B cell (primary cell): ENCODE results near the gene PCMTD2. TPM values are rescaled to one million over a fixed set of nuclear protein-coding genes. Genes with fewer than 3 reads are reported as not detected.
A peak's percentile ranks its signal among the peaks of the same experiment; 100 is the strongest.

Experiments
- ATAC-seq: fragments of 200-7000 bp; cut with Tn5 transposase; one replicate; pipeline ENCODE4 v1.10.0; 2021; ENCODE audit warnings: low read depth, mild to moderate bottlenecking, moderate number of reproducible peaks, moderate library complexity
- CTCF ChIA-PET: fragments of 350-600 bp; sonication (Branson Sonifier 250); formaldehyde crosslinking; loops from one replicate; lab custom pipeline; 2021; ENCODE audit warnings: antibody characterized with exemption, inconsistent platforms; lab: Charles Lee
- POLR2A ChIA-PET: fragments of 350-600 bp; sonication (Branson Sonifier 250); formaldehyde crosslinking; loops from one replicate; lab custom pipeline; 2021; ENCODE audit warnings: antibody characterized with exemption; lab: Charles Lee
- DNase-seq: peaks from one replicate; pipeline ENCODE4 v3.0.0; 2013
- H2AFZ ChIP-seq: 2 replicates; pipeline ENCODE4 v1.6.1; 2012; ENCODE audit warnings: mild to moderate bottlenecking, low read depth, low read length; ENCODE audit not compliant: insufficient read depth, poor library complexity, severe bottlenecking
- H3K27ac ChIP-seq, 2 donors: 1 replicate in 1 of 2; 2 replicates in 1 of 2; pipeline ENCODE4 v1.5.1; 2012 to 2013; ENCODE audit warnings: low read length in 2 of 2, mild to moderate bottlenecking in 2 of 2, moderate library complexity in 1 of 2
- H3K27me3 ChIP-seq, 4 experiments: fragments of 200-600 bp in 1 of 4; sonication (generic) in 1 of 4; replicated peaks in 1 of 4; 1 replicate in 2 of 4; 2 replicates in 2 of 4; pipeline versions ENCODE4 v1.6.1 to v1.7.0; 2013 to 2016; ENCODE audit warnings: low read length in 3 of 4, mild to moderate bottlenecking in 2 of 4, mixed read lengths in 1 of 4, moderate library complexity in 1 of 4; ENCODE audit not compliant: insufficient read depth in 4 of 4, control insufficient read depth in 3 of 4; ENCODE audit errors: control extremely low read depth in 1 of 4
- H3K36me3 ChIP-seq, 2 experiments: replicated peaks in 1 of 2; 1 replicate in 1 of 2; 2 replicates in 1 of 2; pipeline versions ENCODE4 v1.6.1 to v1.7.1; 2013; ENCODE audit warnings: low read length in 1 of 2; ENCODE audit not compliant: insufficient read depth in 2 of 2, control insufficient read depth in 1 of 2; ENCODE audit errors: control extremely low read depth in 1 of 2, extremely low read depth in 1 of 2
- H3K4me1 ChIP-seq, 2 donors: fragments of 200-600 bp in 1 of 2; sonication (generic) in 1 of 2; 1 replicate in 1 of 2; 2 replicates in 1 of 2; pipeline versions ENCODE4 v1.5.1 to v1.6.1; 2013 to 2017; ENCODE audit warnings: low read length in 2 of 2; ENCODE audit not compliant: control insufficient read depth in 2 of 2, insufficient read depth in 2 of 2
- H3K4me2 ChIP-seq: replicated peaks from 2 replicates; pipeline ENCODE3; 2012; ENCODE audit warnings: mild to moderate bottlenecking, low read depth, low read length; ENCODE audit not compliant: poor library complexity, severe bottlenecking
- H3K4me3 ChIP-seq, 5 experiments: fragments of 200-600 bp in 1 of 5; sonication (generic) in 1 of 5; 1 replicate in 3 of 5; 2 replicates in 2 of 5; pipeline versions ENCODE4 v1.5.1 to v1.7.0; 2011 to 2016; ENCODE audit warnings: low read length in 4 of 5, mild to moderate bottlenecking in 4 of 5, low read depth in 2 of 5, control low read depth in 1 of 5, moderate library complexity in 1 of 5; ENCODE audit not compliant: insufficient read depth in 1 of 5; ENCODE audit errors: control extremely low read depth in 1 of 5, extremely low read depth in 1 of 5
- H3K79me2 ChIP-seq: fragments of 200-600 bp; sonication (generic); one replicate; pipeline ENCODE4 v1.6.0; 2016; ENCODE audit warnings: low read length; ENCODE audit not compliant: control insufficient read depth, insufficient read depth
- H3K9ac ChIP-seq: fragments of 200-600 bp; sonication (generic); 2 replicates; pipeline ENCODE4 v1.6.1; 2017; ENCODE audit warnings: mild to moderate bottlenecking, low read length, moderate library complexity
- H3K9me3 ChIP-seq, 3 donors: one replicate each; pipeline versions ENCODE4 v1.6.1 to v1.7.1; 2013; ENCODE audit warnings: low read length in 2 of 3; ENCODE audit not compliant: control insufficient read depth in 2 of 3, insufficient read depth in 1 of 3; ENCODE audit errors: control extremely low read depth in 1 of 3
- H4K20me1 ChIP-seq: 2 replicates; pipeline ENCODE4 v1.6.0; 2012; ENCODE audit warnings: mild to moderate bottlenecking, low read length; ENCODE audit not compliant: insufficient read depth, control insufficient read depth, poor library complexity, severe bottlenecking
- H3K27ac Mint-ChIP-seq: one replicate; pipeline ENCODE4 v1.8.0; 2021; ENCODE audit warnings: mixed read lengths
- H3K27me3 Mint-ChIP-seq: one replicate; pipeline ENCODE4 v1.8.0; 2021; ENCODE audit warnings: mixed read lengths
- H3K4me1 Mint-ChIP-seq: one replicate; pipeline ENCODE4 v1.8.0; 2021; ENCODE audit warnings: mixed read lengths
- H3K4me3 Mint-ChIP-seq: one replicate; pipeline ENCODE4 v1.8.0; 2021; ENCODE audit warnings: mixed read lengths
- H3K9me3 Mint-ChIP-seq: one replicate; pipeline ENCODE4 v1.8.0; 2022; ENCODE audit warnings: mixed read lengths; ENCODE audit not compliant: insufficient read depth
- EZH2 ChIP-seq: IDR thresholded peaks from 2 replicates; pipeline ENCODE4 v1.6.1; 2012; ENCODE audit warnings: borderline replicate concordance, low read depth, mild to moderate bottlenecking, moderate library complexity, low read length; ENCODE audit not compliant: insufficient read depth, poor library complexity, severe bottlenecking
- WGBS: methylation state at CpG from one replicate; pipeline ENCODE4 v1.1.5; 2013; ENCODE audit warnings: missing lambda C conversion rate; ENCODE audit not compliant: insufficient coverage; 5-methylcytosine and 5-hydroxymethylcytosine counted together
- intact Hi-C: fragments of 100-400 bp; cut with micrococcal nuclease; formaldehyde crosslinking; loops from one replicate; pipeline ENCODE4 v1.10.0; 2022
- polyA plus RNA-seq: library from polyadenylated mRNA; depleted of rRNA; stranded (reverse); fragments of >200 nt; gene quantifications from 2 replicates; pipeline ENCODE4 v1.2.3, GENCODE V29; 2012
- total RNA-seq, 2 donors: library from RNA; stranded (reverse); fragments of 120-200 nt in 1 of 2; gene quantifications; 1 replicate in 1 of 2; 2 replicates in 1 of 2; pipeline versions ENCODE4 v1.2.3 to v1.2.4, GENCODE V29; 2013 to 2022
- TF ChIP-seq, protein P1 (sequence below): fragments of 200-600 bp; IDR thresholded peaks from one replicate; pipeline ENCODE4 v1.8.0; 2022; ENCODE audit warnings: antibody characterized with exemption, mild to moderate bottlenecking

The PCMTD2 gene
- total and polyA plus RNA-seq, 2 donors (not counting 1 experiment from before 2014, with no cell fraction given): 39.8 to 131 TPM

DNA sequence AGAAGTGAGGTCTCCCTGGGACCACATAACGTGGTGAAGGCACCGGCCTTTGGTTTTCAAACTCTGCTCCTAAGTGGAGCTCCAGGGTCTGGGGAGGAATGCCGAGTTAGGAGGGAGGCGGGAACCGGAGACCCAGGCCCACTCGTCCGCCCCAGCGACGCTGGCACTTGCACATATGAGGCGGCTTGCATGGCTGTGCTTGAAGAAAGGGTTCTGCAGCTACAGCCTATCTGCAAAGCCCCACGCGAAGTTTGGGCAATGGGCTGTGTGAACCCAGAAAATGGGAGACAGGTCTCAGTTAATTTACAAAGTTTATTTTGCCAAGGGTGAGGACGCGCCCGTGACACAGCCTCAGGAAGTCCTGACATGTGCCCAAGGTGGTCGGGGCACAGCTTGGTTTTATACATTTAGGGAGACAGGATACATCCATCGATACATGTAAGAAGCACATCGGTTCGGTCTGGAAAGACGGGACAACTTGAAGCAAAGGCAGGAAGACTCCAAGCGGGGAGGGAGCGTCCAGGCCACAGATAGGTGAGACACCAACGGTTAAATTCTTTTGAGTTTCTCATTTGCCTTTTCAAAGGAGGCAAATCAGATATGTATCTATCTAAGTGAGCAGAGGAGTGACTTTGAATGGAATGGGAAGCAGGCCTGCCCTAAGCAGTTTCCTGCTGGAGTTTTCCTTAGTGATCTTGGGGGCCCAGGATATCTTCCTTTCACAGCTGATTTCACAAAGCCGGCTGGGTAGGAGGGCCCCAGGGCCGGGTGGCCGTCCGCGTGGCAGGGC lies 782 bp upstream of the PCMTD2 start:
- peak overlapping the region in 1 of 2 donors; percentile 77 for H3K27ac ChIP-seq
- no peak for DNase-seq
- H3K4me3 Mint-ChIP-seq: peak overlapping the region; percentile 95
- H3K4me3 ChIP-seq: peak overlapping the region in 4 of 5 experiments; percentile 45 to 86 (median 64)
- H3K9me3 Mint-ChIP-seq: no peaks in the 10 kb centered on the region
- CTCF ChIA-PET: interaction anchor here (0.6 to 2.3 kb wide), 2 partner anchors 216 to 539 kb away, joined by 4 to 6 read pairs; no protein-coding TSS in a partner anchor
- POLR2A ChIA-PET: no interaction called here
- peaks cover 25 to 30% of the 10 kb centered on the region in 2 donors for H3K4me1 ChIP-seq
- peak overlapping the region; percentile 98 for H2AFZ ChIP-seq
- no peaks in the 10 kb centered on the region for H3K36me3 ChIP-seq
- peak overlapping the region; percentile 73 for H3K27ac Mint-ChIP-seq
- intact Hi-C loops: loop anchor here (5.0 kb wide), 1 partner anchor 177 kb away; the partner anchor contains the start of gene RGS19
- peaks cover 52% of the 10 kb centered on the region for H3K4me1 Mint-ChIP-seq
- ATAC-seq: no peak
- peaks cover 41% of the 10 kb centered on the region for H3K79me2 ChIP-seq
- H3K4me2 ChIP-seq: peak overlapping the region; percentile 98
- peaks cover 0 to 4% (median 2%) of the 10 kb centered on the region in 4 experiments for H3K27me3 ChIP-seq
- no peak for TF ChIP-seq EZH2
- TF ChIP-seq, protein P1, sequence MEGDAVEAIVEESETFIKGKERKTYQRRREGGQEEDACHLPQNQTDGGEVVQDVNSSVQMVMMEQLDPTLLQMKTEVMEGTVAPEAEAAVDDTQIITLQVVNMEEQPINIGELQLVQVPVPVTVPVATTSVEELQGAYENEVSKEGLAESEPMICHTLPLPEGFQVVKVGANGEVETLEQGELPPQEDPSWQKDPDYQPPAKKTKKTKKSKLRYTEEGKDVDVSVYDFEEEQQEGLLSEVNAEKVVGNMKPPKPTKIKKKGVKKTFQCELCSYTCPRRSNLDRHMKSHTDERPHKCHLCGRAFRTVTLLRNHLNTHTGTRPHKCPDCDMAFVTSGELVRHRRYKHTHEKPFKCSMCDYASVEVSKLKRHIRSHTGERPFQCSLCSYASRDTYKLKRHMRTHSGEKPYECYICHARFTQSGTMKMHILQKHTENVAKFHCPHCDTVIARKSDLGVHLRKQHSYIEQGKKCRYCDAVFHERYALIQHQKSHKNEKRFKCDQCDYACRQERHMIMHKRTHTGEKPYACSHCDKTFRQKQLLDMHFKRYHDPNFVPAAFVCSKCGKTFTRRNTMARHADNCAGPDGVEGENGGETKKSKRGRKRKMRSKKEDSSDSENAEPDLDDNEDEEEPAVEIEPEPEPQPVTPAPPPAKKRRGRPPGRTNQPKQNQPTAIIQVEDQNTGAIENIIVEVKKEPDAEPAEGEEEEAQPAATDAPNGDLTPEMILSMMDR: no peak
- no peaks in the 10 kb centered on the region for H3K9me3 ChIP-seq
- peaks cover 11% of the 10 kb centered on the region for H3K27me3 Mint-ChIP-seq
- peak overlapping the region; percentile 78 for H3K9ac ChIP-seq
- WGBS: 80% methylated on average over 28 of the region's 28 CpGs
- H4K20me1 ChIP-seq: peaks cover 5% of the 10 kb centered on the region
